SK-N-SH treated with all-trans-retinoic acid at 6 μM for 48 hours (cell line): Measurements from ENCODE around the gene DTNB.

Experiments
- ATAC-seq: fragments of 200-7000 bp; cut with Tn5 transposase; 3 replicates; pipeline ENCODE4 v1.9.1; 2020; ENCODE audit warnings: mild to moderate bottlenecking, moderate library complexity
- ARNTL ChIP-seq: fragments of 450-650 bp; formaldehyde crosslinking; IDR thresholded peaks from 2 replicates; pipeline ENCODE4 v1.5.0; 2020; ENCODE audit warnings: low read depth, mild to moderate bottlenecking, moderate library complexity, borderline replicate concordance
- BACH2 ChIP-seq: fragments of 250-450 bp; sonication (Bioruptor Pico); IDR thresholded peaks from 2 replicates; pipeline ENCODE4 v1.9.0; 2021; ENCODE audit warnings: mild to moderate bottlenecking, borderline replicate concordance
- CSDC2 ChIP-seq: fragments of 250-450 bp; sonication (Bioruptor Pico); IDR thresholded peaks from 2 replicates; pipeline ENCODE4 v1.5.0; 2020; ENCODE audit warnings: mild to moderate bottlenecking, moderate library complexity
- ESRRG ChIP-seq: fragments of 250-450 bp; sonication (Bioruptor Pico); IDR thresholded peaks from 2 replicates; pipeline ENCODE4 v1.6.1; 2021; ENCODE audit warnings: mild to moderate bottlenecking
- GLIS3 ChIP-seq: fragments of 250-450 bp; sonication (Bioruptor Pico); IDR thresholded peaks from 2 replicates; pipeline ENCODE4 v1.5.0; 2020; ENCODE audit warnings: mild to moderate bottlenecking, moderate library complexity
- ISL1 ChIP-seq: fragments of 250-450 bp; sonication (Bioruptor Pico); IDR thresholded peaks from 2 replicates; pipeline ENCODE4 v2.1.2; 2022; ENCODE audit warnings: mild to moderate bottlenecking, moderate library complexity
- OSR1 ChIP-seq: fragments of 250-450 bp; sonication (Bioruptor Pico); IDR thresholded peaks from 2 replicates; pipeline ENCODE4 v1.8.0; 2022; ENCODE audit warnings: moderate library complexity, mild to moderate bottlenecking, inconsistent platforms
- POU6F1 ChIP-seq: fragments of 250-450 bp; sonication (Bioruptor Pico); IDR thresholded peaks from 2 replicates; pipeline ENCODE4 v1.8.0; 2021; ENCODE audit warnings: low read depth, mild to moderate bottlenecking, moderate library complexity, borderline replicate concordance
- PPARA ChIP-seq: fragments of 250-450 bp; sonication (Bioruptor Pico); IDR thresholded peaks from 2 replicates; pipeline ENCODE4 v1.5.0; 2020; ENCODE audit warnings: mild to moderate bottlenecking, borderline replicate concordance
- RARB ChIP-seq: fragments of 250-450 bp; sonication (Bioruptor Pico); IDR thresholded peaks from 2 replicates; pipeline ENCODE4 v1.8.0; 2021; ENCODE audit warnings: mild to moderate bottlenecking, moderate library complexity
- SNAI2 ChIP-seq: fragments of 250-450 bp; sonication (Bioruptor Pico); IDR thresholded peaks from 2 replicates; pipeline ENCODE4 v1.5.0; 2020; ENCODE audit warnings: mild to moderate bottlenecking, moderate library complexity
- TCF4 ChIP-seq: fragments of 250-450 bp; sonication (Bioruptor Pico); IDR thresholded peaks from 2 replicates; pipeline ENCODE4 v1.8.0; 2021; ENCODE audit warnings: mild to moderate bottlenecking, moderate library complexity, borderline replicate concordance
- TSHZ2 ChIP-seq: fragments of 250-450 bp; sonication (Bioruptor Pico); IDR thresholded peaks from 2 replicates; pipeline ENCODE4 v1.5.0; 2020; ENCODE audit warnings: mild to moderate bottlenecking, moderate library complexity
- ZNF565 ChIP-seq: fragments of 450-650 bp; formaldehyde crosslinking; conservative IDR thresholded peaks from 2 replicates; pipeline ENCODE4 v1.5.0; 2020; ENCODE audit warnings: low read depth, mild to moderate bottlenecking, moderate library complexity
- TF ChIP-seq, protein P1 (sequence below): fragments of 250-450 bp; sonication (Bioruptor Pico); IDR thresholded peaks from 2 replicates; pipeline ENCODE4 v1.5.1; 2020; ENCODE audit warnings: low read depth, mild to moderate bottlenecking, moderate library complexity
- TF ChIP-seq, protein P2 (sequence below): fragments of 250-450 bp; sonication (Bioruptor Pico); IDR thresholded peaks from 2 replicates; pipeline ENCODE4 v1.8.0; 2020; ENCODE audit warnings: mild to moderate bottlenecking, moderate library complexity, borderline replicate concordance
- TF ChIP-seq, protein P3 (sequence below): fragments of 250-450 bp; sonication (Bioruptor Pico); IDR thresholded peaks from 2 replicates; pipeline ENCODE4 v1.5.1; 2021; ENCODE audit warnings: mild to moderate bottlenecking, moderate library complexity

Gene DTNB

DNA sequence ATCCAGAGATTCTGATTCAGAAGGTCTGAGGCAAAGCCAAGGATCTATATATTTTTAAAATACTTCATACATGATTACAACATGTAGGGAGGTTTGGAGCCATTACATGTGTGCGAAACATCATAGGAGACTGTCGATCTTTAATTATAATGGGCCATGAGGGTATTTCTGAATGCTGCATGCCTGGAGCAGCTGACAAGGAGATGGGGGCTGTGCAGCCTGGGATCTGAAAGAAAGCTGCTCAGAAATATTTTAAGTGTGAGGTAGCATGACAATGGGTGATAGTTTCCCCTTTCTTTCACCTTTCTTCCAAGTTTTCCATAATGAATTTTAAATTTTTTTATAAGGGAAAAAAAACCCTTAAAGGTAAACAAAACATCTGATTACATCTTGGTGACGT, 229.6 kb downstream of the DTNB start:
- ATAC-seq, result no peak
- TF ChIP-seq, protein P1, sequence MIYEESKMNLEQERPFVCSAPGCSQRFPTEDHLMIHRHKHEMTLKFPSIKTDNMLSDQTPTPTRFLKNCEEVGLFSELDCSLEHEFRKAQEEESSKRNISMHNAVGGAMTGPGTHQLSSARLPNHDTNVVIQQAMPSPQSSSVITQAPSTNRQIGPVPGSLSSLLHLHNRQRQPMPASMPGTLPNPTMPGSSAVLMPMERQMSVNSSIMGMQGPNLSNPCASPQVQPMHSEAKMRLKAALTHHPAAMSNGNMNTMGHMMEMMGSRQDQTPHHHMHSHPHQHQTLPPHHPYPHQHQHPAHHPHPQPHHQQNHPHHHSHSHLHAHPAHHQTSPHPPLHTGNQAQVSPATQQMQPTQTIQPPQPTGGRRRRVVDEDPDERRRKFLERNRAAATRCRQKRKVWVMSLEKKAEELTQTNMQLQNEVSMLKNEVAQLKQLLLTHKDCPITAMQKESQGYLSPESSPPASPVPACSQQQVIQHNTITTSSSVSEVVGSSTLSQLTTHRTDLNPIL, result no peak
- TF ChIP-seq GLIS3 (no peak), POU6F1 (CRISPR knock-in tag) (no peak), RARB (CRISPR knock-in tag) (no peak)
- TF ChIP-seq, protein P2, sequence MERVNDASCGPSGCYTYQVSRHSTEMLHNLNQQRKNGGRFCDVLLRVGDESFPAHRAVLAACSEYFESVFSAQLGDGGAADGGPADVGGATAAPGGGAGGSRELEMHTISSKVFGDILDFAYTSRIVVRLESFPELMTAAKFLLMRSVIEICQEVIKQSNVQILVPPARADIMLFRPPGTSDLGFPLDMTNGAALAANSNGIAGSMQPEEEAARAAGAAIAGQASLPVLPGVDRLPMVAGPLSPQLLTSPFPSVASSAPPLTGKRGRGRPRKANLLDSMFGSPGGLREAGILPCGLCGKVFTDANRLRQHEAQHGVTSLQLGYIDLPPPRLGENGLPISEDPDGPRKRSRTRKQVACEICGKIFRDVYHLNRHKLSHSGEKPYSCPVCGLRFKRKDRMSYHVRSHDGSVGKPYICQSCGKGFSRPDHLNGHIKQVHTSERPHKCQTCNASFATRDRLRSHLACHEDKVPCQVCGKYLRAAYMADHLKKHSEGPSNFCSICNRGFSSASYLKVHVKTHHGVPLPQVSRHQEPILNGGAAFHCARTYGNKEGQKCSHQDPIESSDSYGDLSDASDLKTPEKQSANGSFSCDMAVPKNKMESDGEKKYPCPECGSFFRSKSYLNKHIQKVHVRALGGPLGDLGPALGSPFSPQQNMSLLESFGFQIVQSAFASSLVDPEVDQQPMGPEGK (CRISPR knock-in tag), result no peak

- TF ChIP-seq PPARA (CRISPR knock-in tag) (no peak), RARB (CRISPR knock-in tag) (no peak), ISL1 (CRISPR knock-in tag) (no peak), CSDC2 (CRISPR knock-in tag) (no peak), BACH2 (CRISPR knock-in tag) (no peak), TCF4 (no peak), OSR1 (CRISPR knock-in tag) (no peak), ESRRG (CRISPR knock-in tag) (no peak), SNAI2 (no peak), TSHZ2 (no peak)
- TF ChIP-seq, protein P1, result no peak
- TF ChIP-seq, protein P2 (CRISPR knock-in tag), result no peak
- TF ChIP-seq, protein P3, sequence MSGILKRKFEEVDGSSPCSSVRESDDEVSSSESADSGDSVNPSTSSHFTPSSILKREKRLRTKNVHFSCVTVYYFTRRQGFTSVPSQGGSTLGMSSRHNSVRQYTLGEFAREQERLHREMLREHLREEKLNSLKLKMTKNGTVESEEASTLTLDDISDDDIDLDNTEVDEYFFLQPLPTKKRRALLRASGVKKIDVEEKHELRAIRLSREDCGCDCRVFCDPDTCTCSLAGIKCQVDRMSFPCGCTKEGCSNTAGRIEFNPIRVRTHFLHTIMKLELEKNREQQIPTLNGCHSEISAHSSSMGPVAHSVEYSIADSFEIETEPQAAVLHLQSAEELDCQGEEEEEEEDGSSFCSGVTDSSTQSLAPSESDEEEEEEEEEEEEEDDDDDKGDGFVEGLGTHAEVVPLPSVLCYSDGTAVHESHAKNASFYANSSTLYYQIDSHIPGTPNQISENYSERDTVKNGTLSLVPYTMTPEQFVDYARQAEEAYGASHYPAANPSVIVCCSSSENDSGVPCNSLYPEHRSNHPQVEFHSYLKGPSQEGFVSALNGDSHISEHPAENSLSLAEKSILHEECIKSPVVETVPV, result no peak
Measured at GRCh38 chr2:25441353-25441752, 232.0 kb downstream of the DTNB start.

DNA sequence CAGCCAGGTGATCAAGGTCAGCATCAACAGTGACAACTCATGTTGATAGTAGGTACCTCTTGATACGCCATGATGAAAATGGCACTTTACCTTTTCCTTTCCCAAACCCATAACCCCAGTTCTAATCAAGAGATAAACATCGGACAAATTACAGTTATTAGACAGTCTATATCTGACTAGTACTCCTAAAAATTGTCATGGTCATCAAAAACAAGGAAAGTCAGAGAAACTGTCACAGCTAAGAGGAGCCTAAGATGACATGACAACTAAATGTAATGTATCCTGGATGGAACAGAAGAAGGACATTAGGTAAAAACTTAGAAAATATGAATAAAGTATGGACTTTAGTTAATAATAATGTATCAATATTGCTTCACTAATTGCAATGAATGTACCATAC, 234.6 kb downstream of the DTNB start:
- ATAC-seq, result no peak
- TF ChIP-seq GLIS3 (no peak), POU6F1 (CRISPR knock-in tag) (no peak), ARNTL (CRISPR knock-in tag) (no peak), ZNF565 (no peak), OSR1 (CRISPR knock-in tag) (no peak), PPARA (CRISPR knock-in tag) (no peak), RARB (CRISPR knock-in tag) (no peak), TSHZ2 (no peak)
- TF ChIP-seq, protein P2 (CRISPR knock-in tag), result no peak

More at GRCh38 chr2:25441353-25441752, 232.0 kb downstream of the DTNB start:
- ATAC-seq, result no peak
